GM23248 (cell line): ENCODE data around the gene TBC1D1. TPM values are rescaled to one million over a fixed set of nuclear protein-coding genes. Genes with fewer than 3 reads are reported as not detected.

ENCODE experiments used
- DNase-seq: peaks from one replicate; pipeline ENCODE4 v3.0.0-alpha.2; 2015
- H2AFZ ChIP-seq: fragments of 200-600 bp; sonication (generic); 2 replicates; pipeline ENCODE4 v1.6.1; 2016; ENCODE audit warnings: antibody characterized with exemption
- H3F3A ChIP-seq: fragments of 200-600 bp; sonication (generic); 2 replicates; pipeline ENCODE4 v1.6.1; 2016; ENCODE audit warnings: mild to moderate bottlenecking, antibody characterized with exemption, mixed run types; ENCODE audit not compliant: insufficient read depth
- H3K27ac ChIP-seq: fragments of 200-600 bp; sonication (generic); 2 replicates; pipeline ENCODE4 v1.5.1; 2016; ENCODE audit warnings: mild to moderate bottlenecking
- H3K27me3 ChIP-seq: fragments of 200-600 bp; sonication (generic); replicated peaks from 2 replicates; pipeline ENCODE4 v1.6.1; 2016; ENCODE audit warnings: mild to moderate bottlenecking; ENCODE audit not compliant: insufficient read depth
- H3K36me3 ChIP-seq: fragments of 200-600 bp; sonication (generic); 2 replicates; pipeline ENCODE4 v1.6.1; 2016; ENCODE audit warnings: low read depth, mild to moderate bottlenecking
- H3K4me1 ChIP-seq: fragments of 200-600 bp; sonication (generic); 2 replicates; pipeline ENCODE4 v1.6.1; 2016; ENCODE audit warnings: mild to moderate bottlenecking; ENCODE audit not compliant: insufficient read depth
- H3K4me2 ChIP-seq: fragments of 200-600 bp; sonication (generic); one replicate; pipeline ENCODE4 v1.6.1; 2016; ENCODE audit warnings: mild to moderate bottlenecking; ENCODE audit not compliant: unreplicated experiment
- H3K4me3 ChIP-seq: fragments of 200-600 bp; sonication (generic); 2 replicates; pipeline ENCODE4 v1.5.1; 2016; ENCODE audit warnings: mild to moderate bottlenecking
- H3K79me2 ChIP-seq: fragments of 200-600 bp; sonication (generic); 2 replicates; pipeline ENCODE4 v1.6.1; 2016; ENCODE audit warnings: mild to moderate bottlenecking; ENCODE audit not compliant: insufficient read depth
- H3K9ac ChIP-seq: fragments of 200-600 bp; sonication (generic); 2 replicates; pipeline ENCODE4 v1.6.1; 2016; ENCODE audit warnings: mild to moderate bottlenecking
- H3K9me2 ChIP-seq: fragments of 200-600 bp; sonication (generic); 2 replicates; pipeline ENCODE4 v1.6.1; 2016; ENCODE audit warnings: mixed run types, mild to moderate bottlenecking, moderate library complexity; ENCODE audit not compliant: insufficient read depth
- H3K9me3 ChIP-seq: fragments of 200-600 bp; sonication (generic); one replicate; pipeline ENCODE4 v1.6.1; 2017; ENCODE audit warnings: low read depth
- H4K20me1 ChIP-seq: fragments of 200-600 bp; sonication (generic); 2 replicates; pipeline ENCODE4 v1.6.0; 2016; ENCODE audit not compliant: insufficient read depth
- EZH2 ChIP-seq: fragments of 200-600 bp; sonication (generic); IDR thresholded peaks from 2 replicates; pipeline ENCODE4 v1.6.1; 2018; ENCODE audit warnings: antibody characterized with exemption, mild to moderate bottlenecking; ENCODE audit not compliant: insufficient read depth, poor library complexity, severe bottlenecking
- EZH2phosphoT487 ChIP-seq: fragments of 200-600 bp; sonication (generic); IDR thresholded peaks from 2 replicates; pipeline ENCODE4 v1.6.1; 2018; ENCODE audit warnings: antibody characterized with exemption, moderate library complexity, mild to moderate bottlenecking, low read depth; ENCODE audit not compliant: insufficient read depth
- WGBS, 2 experiments: methylation state at CpG; one replicate each; pipeline ENCODE4 v1.1.6; 2015 to 2017; ENCODE audit warnings: low lambda C conversion rate in 2 of 2, low coverage in 1 of 2; ENCODE audit errors: missing lambda C conversion rate in 2 of 2; 5-methylcytosine and 5-hydroxymethylcytosine counted together
- in situ Hi-C: fragments of 300-500 bp; cut with MboI; formaldehyde crosslinking; loops from 2 replicates; pipeline ENCODE4 v1.15.0; 2020
- polyA plus RNA-seq: library from polyadenylated mRNA; unstranded; fragments of >200 nt; fragmentation: Nextera tagmentation; extraction: Ambion mirVana; gene quantifications from 2 replicates; pipeline ENCODE4 v1.2.1, GENCODE V29; 2016
- total RNA-seq: library from RNA; depleted of rRNA; stranded (reverse); fragments of >200 nt; shearing (Covaris generic); gene quantifications from 2 replicates; pipeline ENCODE4 v1.2.3, GENCODE V29; 2014

The TBC1D1 gene
- total and polyA plus RNA-seq, 2 experiments from 2014 or later, result 12.4 to 34.6 TPM

DNA sequence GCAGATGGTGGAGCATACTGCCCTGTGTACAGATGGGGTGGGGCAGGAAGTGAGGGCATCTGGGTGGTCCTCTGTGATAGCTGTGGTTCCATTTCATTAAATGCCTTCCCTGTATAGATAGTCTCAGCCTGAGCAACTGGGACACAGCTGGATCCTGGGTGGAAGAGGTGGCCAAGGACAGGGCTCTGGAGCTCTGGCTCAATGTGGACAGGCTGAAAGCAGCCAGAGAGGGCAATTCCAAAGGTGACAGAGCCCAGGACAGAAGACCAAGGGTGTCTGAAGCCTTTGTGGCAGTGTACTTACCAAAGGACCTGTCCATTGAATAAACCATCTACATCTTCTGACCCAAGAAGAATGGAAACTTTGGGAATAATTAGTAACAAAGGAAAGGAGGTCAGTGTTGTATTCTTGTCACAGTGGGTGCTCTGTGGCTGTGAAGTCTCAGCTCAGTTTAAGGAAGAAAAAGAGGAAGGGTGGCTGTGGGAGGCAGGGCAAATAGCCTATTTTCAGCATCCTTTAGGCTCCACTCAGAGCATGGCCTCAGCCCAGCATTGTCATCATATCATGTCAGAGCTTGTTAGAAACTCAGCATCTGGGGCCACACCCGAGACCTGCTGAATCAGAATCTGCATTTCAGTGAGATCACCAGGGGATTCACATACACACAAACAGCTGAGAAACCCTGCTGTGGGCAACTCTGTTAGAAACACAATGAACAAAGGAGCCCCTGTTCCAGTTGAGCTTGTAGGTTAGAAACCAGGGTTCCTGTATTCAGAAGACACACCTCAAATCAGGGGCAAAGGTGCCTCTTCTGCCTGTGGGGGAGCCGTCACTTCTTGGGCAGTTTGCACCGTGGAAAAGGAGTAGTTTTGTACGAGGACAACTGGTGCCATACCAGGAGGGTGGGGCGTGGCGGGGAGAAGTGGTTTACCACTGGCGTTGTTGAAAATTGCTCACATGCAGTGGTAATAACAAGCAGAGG is 237.9 kb downstream of the TBC1D1 start:
- Histone ChIP-seq H3K27me3 (no peaks in the 10 kb centered on the region), H3K4me1 (peaks cover 37% of the 10 kb centered on the region), H3K79me2 (no peaks in the 10 kb centered on the region), H3K9me2 (no peaks in the 10 kb centered on the region), H4K20me1 (no peaks in the 10 kb centered on the region), H3K27ac (peak overlapping the region; percentile 56), H3K9me3 (no peaks in the 10 kb centered on the region), H2AFZ (no peak overlapping the region), H3K4me3 (no peak overlapping the region), H3K9ac (peak overlapping the region; percentile 53), H3K4me2 (no peak overlapping the region), H3F3A (peaks cover 21% of the 10 kb centered on the region), H3K36me3 (no peaks in the 10 kb centered on the region)
- in situ Hi-C loops, result no loop called here
- TF ChIP-seq EZH2phosphoT487 (no peak), EZH2 (no peak)
- peak; percentile 93 for DNase-seq
- WGBS, 2 experiments, result 62 to 74% methylated on average over 7 of the region's 7 CpGs

GRCh38 chr4:38129460-38130227 is 238.8 kb downstream of the TBC1D1 start:
- H3K36me3 ChIP-seq, result no peaks in the 10 kb centered on the region
- H3K9me2 ChIP-seq, result no peaks in the 10 kb centered on the region
- H3K27ac ChIP-seq, result peak overlapping the region; percentile 56
- no peak for DNase-seq
- H3F3A ChIP-seq, result peaks cover 21% of the 10 kb centered on the region
- H3K4me3 ChIP-seq, result no peak overlapping the region
- no peak overlapping the region for H3K4me2 ChIP-seq
- no peaks in the 10 kb centered on the region for H3K27me3 ChIP-seq
- no peaks in the 10 kb centered on the region for H3K79me2 ChIP-seq
- peaks cover 46% of the 10 kb centered on the region for H3K4me1 ChIP-seq
- TF ChIP-seq EZH2 (no peak), EZH2phosphoT487 (no peak)
- H4K20me1 ChIP-seq, result no peaks in the 10 kb centered on the region
- in situ Hi-C loops, result no loop called here
- H3K9me3 ChIP-seq, result no peaks in the 10 kb centered on the region
- H3K9ac ChIP-seq, result peak overlapping the region; percentile 53
- H2AFZ ChIP-seq, result no peak overlapping the region
- 85 to 88% methylated on average over 7 of the region's 7 CpGs for WGBS, 2 experiments

- H3F3A ChIP-seq, result peaks cover 21% of the 10 kb centered on the region
- H3K9me2 ChIP-seq, result no peaks in the 10 kb centered on the region
- no peaks in the 10 kb centered on the region for H3K27me3 ChIP-seq
- 75 to 82% methylated on average over 3 of the region's 3 CpGs for WGBS, 2 experiments
- H4K20me1 ChIP-seq, result no peaks in the 10 kb centered on the region
- no peaks in the 10 kb centered on the region for H3K9me3 ChIP-seq
- no peak overlapping the region for H2AFZ ChIP-seq
- no peak for TF ChIP-seq EZH2
- no peak for TF ChIP-seq EZH2phosphoT487
- in situ Hi-C loops, result no loop called here
- H3K79me2 ChIP-seq, result no peaks in the 10 kb centered on the region
- H3K9ac ChIP-seq, result no peak overlapping the region
- no peak overlapping the region for H3K27ac ChIP-seq
- no peak overlapping the region for H3K4me2 ChIP-seq
- H3K4me3 ChIP-seq, result no peak overlapping the region
- DNase-seq, result no peak
- peaks cover 46% of the 10 kb centered on the region for H3K4me1 ChIP-seq
- H3K36me3 ChIP-seq, result no peaks in the 10 kb centered on the region
These were observed 240.0 kb downstream of the TBC1D1 start for GRCh38 chr4:38130884-38131283.

DNA sequence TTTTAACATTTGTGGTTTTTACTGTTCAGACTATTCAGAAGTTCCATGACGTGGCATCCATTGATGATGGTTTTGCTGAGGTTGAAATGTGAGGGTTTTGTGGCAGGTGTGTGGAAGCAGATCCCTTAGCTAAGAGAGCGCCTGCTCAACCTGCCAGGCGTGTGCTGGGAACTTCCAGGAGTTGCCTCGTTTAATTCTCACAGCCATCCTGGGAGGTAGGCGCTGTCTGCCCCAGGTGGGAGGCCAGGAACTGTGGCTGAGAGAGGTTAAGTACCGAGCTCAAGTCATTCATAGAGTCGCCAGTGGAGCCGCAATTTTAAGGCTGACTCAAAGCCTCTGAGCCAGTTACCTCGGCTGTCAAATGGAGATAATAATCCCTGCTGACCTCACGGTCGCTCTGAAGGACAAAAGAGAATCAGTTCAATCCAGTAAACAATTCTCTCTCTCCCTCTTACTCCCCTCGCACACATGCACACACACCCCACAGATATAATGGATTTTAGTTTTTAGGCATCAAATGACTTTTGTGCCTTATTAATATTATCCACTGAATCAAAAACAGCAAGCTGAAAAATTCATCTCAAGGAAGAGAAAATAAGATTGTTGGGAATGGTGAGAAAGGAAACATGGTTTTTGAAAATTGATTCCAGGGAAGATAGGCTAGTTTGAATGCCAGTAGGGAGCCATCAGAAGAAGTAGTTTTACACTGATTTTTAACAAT is 240.6 kb downstream of the TBC1D1 start:
- Histone ChIP-seq H3K4me2 (peak overlapping the region; percentile 64), H2AFZ (no peak overlapping the region), H3K27me3 (no peaks in the 10 kb centered on the region), H4K20me1 (no peaks in the 10 kb centered on the region), H3K4me1 (peaks cover 46% of the 10 kb centered on the region), H3K79me2 (no peaks in the 10 kb centered on the region), H3K9me3 (no peaks in the 10 kb centered on the region), H3K4me3 (peak overlapping the region; percentile 19; the same call in 1 of the 2 replicates), H3K9ac (peak overlapping the region; percentile 84), H3K9me2 (no peaks in the 10 kb centered on the region), H3K27ac (peak overlapping the region; percentile 93), H3K36me3 (no peaks in the 10 kb centered on the region), H3F3A (peaks cover 21% of the 10 kb centered on the region)
- in situ Hi-C loops, result no loop called here
- DNase-seq, result no peak
- TF ChIP-seq EZH2phosphoT487 (no peak), EZH2 (no peak)
- WGBS, 2 experiments, result 85 to 88% methylated on average over 12 of the region's 12 CpGs
